HCT116 (cell line): Measurements from ENCODE around the gene PPHLN1.

Source experiments
- ATF3 ChIP-seq: IDR thresholded peaks from 2 replicates; pipeline ENCODE4 v1.6.1; 2012
- CBX3 ChIP-seq: IDR thresholded peaks from 2 replicates; pipeline ENCODE4 v1.6.1; 2012; ENCODE audit warnings: low read depth
- EZH2 ChIP-seq: fragments of 200-600 bp; sonication (generic); IDR thresholded peaks from 2 replicates; pipeline ENCODE4 v1.6.1; 2017; ENCODE audit warnings: antibody characterized with exemption, mixed run types
- EZH2phosphoT487 ChIP-seq: fragments of 200-600 bp; IDR thresholded peaks from 2 replicates; pipeline ENCODE4 v1.6.1; 2018; ENCODE audit warnings: antibody characterized with exemption, borderline replicate concordance
- JUND ChIP-seq: IDR thresholded peaks from 2 replicates; pipeline ENCODE4 v1.6.1; 2012
- MAX ChIP-seq: IDR thresholded peaks from 2 replicates; pipeline ENCODE4 v1.6.1; 2012
- POLR2A ChIP-seq: IDR thresholded peaks from 2 replicates; pipeline ENCODE4 v1.7.0; 2011; ENCODE audit warnings: borderline replicate concordance; ENCODE audit not compliant: insufficient read depth, insufficient read length; ENCODE audit errors: extremely low read depth
- RAD21 ChIP-seq: IDR thresholded peaks from 2 replicates; pipeline ENCODE4 v1.6.1; 2012; ENCODE audit warnings: low read depth, mild to moderate bottlenecking
- REST ChIP-seq: IDR thresholded peaks from 2 replicates; pipeline ENCODE4 v1.6.1; 2012; ENCODE audit warnings: low read depth
- SP1 ChIP-seq: IDR thresholded peaks from 2 replicates; pipeline ENCODE4 v1.6.1; 2012; ENCODE audit warnings: low read depth
- TCF7L2 ChIP-seq: IDR thresholded peaks from 2 replicates; pipeline ENCODE4 v1.7.0; 2011; ENCODE audit warnings: borderline replicate concordance, inconsistent platforms; ENCODE audit not compliant: insufficient read depth, insufficient read length; ENCODE audit errors: extremely low read depth
- TF ChIP-seq, protein P1 (sequence below), 3 experiments: fragments of 200-600 bp in 1 of 3; sonication (generic) in 1 of 3; IDR thresholded peaks in 2 of 3; conservative IDR thresholded peaks in 1 of 3; 2 replicates each; pipeline ENCODE4 v1.5.1; 2012 to 2017; ENCODE audit warnings: low read depth in 2 of 3, low read length in 2 of 3, antibody characterized with exemption in 1 of 3, borderline replicate concordance in 1 of 3, control low read depth in 1 of 3, mild to moderate bottlenecking in 1 of 3, mixed read lengths in 1 of 3, mixed run types in 1 of 3, moderate library complexity in 1 of 3; ENCODE audit not compliant: insufficient read depth in 1 of 3
- TF ChIP-seq, protein P2 (sequence below): IDR thresholded peaks from 2 replicates; pipeline ENCODE4 v1.6.1; 2011; ENCODE audit warnings: mild to moderate bottlenecking, low read length, moderate library complexity; ENCODE audit not compliant: insufficient replicate concordance; ENCODE audit errors: extremely low read depth

DNA sequence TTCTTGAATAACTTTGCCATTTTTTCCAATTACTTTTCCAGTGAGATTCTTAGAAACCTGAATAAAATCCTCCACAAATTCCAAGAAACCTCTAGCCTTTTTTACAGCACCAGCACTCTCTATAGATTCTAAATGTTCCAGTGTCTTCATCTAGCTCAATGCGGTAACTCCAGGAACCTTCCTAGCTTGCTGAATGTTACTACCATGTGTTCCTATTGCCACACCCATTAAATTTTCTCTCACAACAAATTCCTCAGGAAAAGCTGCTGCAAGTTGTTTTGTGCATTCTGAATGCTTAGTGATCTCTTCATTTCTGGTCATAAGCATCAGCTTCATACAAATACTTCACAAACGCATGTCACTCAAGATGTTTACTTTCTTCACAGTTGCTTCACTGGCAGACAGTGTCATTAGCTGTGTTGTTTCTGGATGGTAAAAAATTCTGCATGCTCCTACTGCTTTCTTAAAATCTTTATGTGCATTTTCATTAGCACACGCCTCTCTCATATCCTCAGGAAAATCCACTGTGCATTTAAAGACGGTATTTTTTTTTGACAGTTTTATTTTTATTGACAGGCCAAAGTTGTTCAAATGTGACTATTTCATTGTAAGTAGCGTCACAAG is 106.7 kb downstream of the PPHLN1 start:
- TF ChIP-seq SP1 (no peak), RAD21 (no peak), POLR2A (no peak), ATF3 (no peak), CBX3 (no peak), MAX (no peak), EZH2phosphoT487 (no peak), EZH2 (no peak), TCF7L2 (no peak), JUND (no peak), REST (no peak)
- TF ChIP-seq, protein P1, sequence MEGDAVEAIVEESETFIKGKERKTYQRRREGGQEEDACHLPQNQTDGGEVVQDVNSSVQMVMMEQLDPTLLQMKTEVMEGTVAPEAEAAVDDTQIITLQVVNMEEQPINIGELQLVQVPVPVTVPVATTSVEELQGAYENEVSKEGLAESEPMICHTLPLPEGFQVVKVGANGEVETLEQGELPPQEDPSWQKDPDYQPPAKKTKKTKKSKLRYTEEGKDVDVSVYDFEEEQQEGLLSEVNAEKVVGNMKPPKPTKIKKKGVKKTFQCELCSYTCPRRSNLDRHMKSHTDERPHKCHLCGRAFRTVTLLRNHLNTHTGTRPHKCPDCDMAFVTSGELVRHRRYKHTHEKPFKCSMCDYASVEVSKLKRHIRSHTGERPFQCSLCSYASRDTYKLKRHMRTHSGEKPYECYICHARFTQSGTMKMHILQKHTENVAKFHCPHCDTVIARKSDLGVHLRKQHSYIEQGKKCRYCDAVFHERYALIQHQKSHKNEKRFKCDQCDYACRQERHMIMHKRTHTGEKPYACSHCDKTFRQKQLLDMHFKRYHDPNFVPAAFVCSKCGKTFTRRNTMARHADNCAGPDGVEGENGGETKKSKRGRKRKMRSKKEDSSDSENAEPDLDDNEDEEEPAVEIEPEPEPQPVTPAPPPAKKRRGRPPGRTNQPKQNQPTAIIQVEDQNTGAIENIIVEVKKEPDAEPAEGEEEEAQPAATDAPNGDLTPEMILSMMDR (IDR thresholded peaks at IDR 0.05 in 2 of 3, conservative IDR thresholded peaks at IDR 0.05 in 1 of 3; ENCODE audit: borderline replicate concordance in 1 of 3, insufficient read depth in 1 of 3, low read depth in 2 of 3, low read length in 2 of 3) = no peak
- TF ChIP-seq, protein P2, sequence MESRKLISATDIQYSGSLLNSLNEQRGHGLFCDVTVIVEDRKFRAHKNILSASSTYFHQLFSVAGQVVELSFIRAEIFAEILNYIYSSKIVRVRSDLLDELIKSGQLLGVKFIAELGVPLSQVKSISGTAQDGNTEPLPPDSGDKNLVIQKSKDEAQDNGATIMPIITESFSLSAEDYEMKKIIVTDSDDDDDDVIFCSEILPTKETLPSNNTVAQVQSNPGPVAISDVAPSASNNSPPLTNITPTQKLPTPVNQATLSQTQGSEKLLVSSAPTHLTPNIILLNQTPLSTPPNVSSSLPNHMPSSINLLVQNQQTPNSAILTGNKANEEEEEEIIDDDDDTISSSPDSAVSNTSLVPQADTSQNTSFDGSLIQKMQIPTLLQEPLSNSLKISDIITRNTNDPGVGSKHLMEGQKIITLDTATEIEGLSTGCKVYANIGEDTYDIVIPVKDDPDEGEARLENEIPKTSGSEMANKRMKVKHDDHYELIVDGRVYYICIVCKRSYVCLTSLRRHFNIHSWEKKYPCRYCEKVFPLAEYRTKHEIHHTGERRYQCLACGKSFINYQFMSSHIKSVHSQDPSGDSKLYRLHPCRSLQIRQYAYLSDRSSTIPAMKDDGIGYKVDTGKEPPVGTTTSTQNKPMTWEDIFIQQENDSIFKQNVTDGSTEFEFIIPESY = no peak
